GM18505 (cell line): ENCODE measurements around the gene IRGQ.

Experiments
- ATAC-seq: cut with Tn5 transposase; IDR thresholded peaks from one replicate; pipeline ENCODE4 v1.9.1; 2021; ENCODE audit not compliant: unreplicated experiment
- POLR2A ChIP-seq: IDR thresholded peaks from 4 replicates; pipeline ENCODE4 v1.6.1; 2011; ENCODE audit warnings: borderline replicate concordance; ENCODE audit not compliant: insufficient read depth, insufficient read length; ENCODE audit errors: extremely low read depth

The IRGQ gene

DNA sequence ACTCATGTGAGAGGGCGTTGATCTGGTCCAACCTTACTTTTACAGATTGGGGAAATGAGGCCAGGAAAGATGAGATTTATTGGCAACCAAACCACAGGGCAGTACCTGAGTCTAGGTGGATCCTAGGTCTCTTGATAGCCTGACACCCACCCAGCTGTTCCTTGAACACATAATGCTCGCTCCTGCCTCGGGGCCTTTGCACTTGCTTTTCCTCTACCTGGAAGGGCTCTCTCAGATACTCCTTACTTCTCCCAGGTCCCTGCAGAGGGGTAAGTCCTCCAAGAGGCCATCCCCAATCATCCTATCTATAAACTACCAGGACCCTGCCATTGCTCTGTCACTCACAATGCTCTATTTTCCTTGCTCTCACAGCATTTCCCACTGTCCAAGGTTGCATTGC is 55.6 kb downstream of the IRGQ start:
- no peak for ATAC-seq

DNA sequence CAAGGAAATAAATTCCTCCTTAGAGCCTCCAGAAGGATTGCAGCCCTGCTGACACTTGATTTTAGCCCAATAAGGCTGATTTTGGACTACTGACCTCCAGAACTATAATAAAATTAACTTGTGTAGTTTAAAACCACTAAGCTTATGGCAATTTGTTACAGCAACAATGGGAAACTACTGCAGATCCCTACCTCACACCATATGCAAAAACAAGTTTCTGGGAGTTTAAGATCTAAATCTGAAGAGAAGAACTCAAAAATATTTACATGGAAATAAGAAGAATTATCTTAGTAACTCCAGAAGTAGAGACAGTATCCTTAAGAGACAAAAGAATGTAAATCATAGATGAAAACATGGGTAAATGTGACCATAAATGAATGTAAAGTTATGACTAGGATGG is 57.0 kb downstream of the IRGQ start:
- no peak for TF ChIP-seq POLR2A
- ATAC-seq = no peak

More for the DNA sequence above, 55.6 kb downstream of the IRGQ start:
- no peak for TF ChIP-seq POLR2A

DNA sequence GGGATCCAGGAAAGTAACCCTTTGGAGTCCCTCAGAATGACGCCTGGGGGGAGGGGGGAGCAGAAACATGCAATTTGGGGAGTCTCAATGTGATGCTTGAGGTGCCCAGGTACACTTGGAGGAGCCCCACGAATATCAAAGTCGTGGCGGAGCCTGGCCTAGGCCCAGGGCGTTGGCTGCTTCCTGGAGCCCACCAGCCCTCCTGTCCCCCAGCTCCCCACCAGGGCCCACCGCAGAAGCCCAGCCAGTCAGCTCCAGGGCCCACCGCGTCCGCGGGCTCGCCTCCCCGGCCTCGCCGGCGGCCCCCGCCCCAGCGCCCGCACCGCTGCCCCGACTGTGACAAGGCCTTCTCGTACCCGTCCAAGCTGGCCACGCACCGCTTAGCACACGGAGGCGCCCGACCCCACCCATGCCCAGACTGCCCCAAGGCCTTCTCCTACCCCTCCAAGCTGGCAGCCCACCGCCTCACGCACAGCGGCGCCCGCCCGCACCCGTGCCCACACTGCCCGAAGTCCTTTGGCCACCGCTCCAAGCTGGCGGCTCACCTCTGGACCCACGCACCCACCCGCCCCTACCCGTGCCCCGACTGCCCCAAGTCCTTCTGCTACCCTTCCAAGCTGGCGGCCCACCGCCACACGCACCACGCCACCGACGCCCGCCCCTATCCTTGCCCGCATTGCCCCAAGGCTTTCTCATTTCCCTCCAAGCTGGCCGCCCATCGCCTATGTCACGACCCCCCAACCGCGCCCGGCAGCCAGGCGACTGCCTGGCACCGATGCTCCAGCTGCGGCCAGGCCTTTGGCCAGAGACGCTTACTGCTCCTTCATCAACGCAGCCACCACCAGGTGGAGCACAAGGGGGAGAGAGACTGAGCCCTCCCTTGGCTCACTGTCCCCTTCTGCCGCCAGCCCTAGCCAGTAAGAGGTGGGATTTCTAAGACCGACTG is 60.8 kb downstream of the IRGQ start:
- TF ChIP-seq POLR2A = no peak
- no peak for ATAC-seq
